HepG2 (cell line): ENCODE results near the gene MTR. TPM values are rescaled to one million over a fixed set of nuclear protein-coding genes. Genes with fewer than 3 reads are reported as not detected.

Experiments
- DRAP1 ChIP-seq: IDR thresholded peaks from 2 replicates; pipeline ENCODE4 v1.6.1; 2016; ENCODE audit warnings: missing genetic modification reagents, missing compliant biosample characterization
- EEA1 ChIP-seq: sonication (generic); formaldehyde crosslinking; IDR thresholded peaks from 2 replicates; pipeline ENCODE4 v1.5.1; 2020; ENCODE audit warnings: mild to moderate bottlenecking, missing genetic modification reagents, borderline replicate concordance
- EP300 ChIP-seq, 3 experiments: sonication (generic) in 1 of 3; formaldehyde crosslinking in 1 of 3; IDR thresholded peaks; 2 replicates each; pipeline versions ENCODE4 v1.5.1 to v1.6.1; 2011 to 2020; ENCODE audit warnings: low read depth in 2 of 3, low read length in 2 of 3, borderline replicate concordance in 1 of 3, improper control_type of control experiment in 1 of 3, mild to moderate bottlenecking in 1 of 3, missing genetic modification reagents in 1 of 3, moderate library complexity in 1 of 3
- FIP1L1 ChIP-seq: fragments of 200-400 bp; formaldehyde crosslinking; IDR thresholded peaks from 2 replicates; pipeline ENCODE4 v1.6.1; 2018; ENCODE audit warnings: low read depth, mild to moderate bottlenecking, low read length, moderate library complexity, borderline replicate concordance; ENCODE audit not compliant: insufficient read depth
- FOXJ3 ChIP-seq: sonication (generic); formaldehyde crosslinking; IDR thresholded peaks from 2 replicates; pipeline ENCODE4 v1.4.0; 2020; ENCODE audit warnings: missing genetic modification reagents, mild to moderate bottlenecking, borderline replicate concordance
- HNF4G ChIP-seq, 2 experiments: sonication (generic) in 1 of 2; formaldehyde crosslinking in 1 of 2; IDR thresholded peaks; 2 replicates each; pipeline versions ENCODE4 v1.4.0 to v1.6.1; 2011 to 2020; ENCODE audit warnings: borderline replicate concordance in 2 of 2, low read depth in 2 of 2, mild to moderate bottlenecking in 2 of 2, low read length in 1 of 2, missing genetic modification reagents in 1 of 2, moderate library complexity in 1 of 2
- KDM6A ChIP-seq: IDR thresholded peaks from 2 replicates; pipeline ENCODE4 v1.6.1; 2016; ENCODE audit warnings: low read depth
- NCOA2 ChIP-seq: sonication (generic); formaldehyde crosslinking; IDR thresholded peaks from 2 replicates; pipeline ENCODE4 v1.8.0; 2022; ENCODE audit warnings: inconsistent platforms
- NFE2L1 ChIP-seq: sonication (generic); formaldehyde crosslinking; IDR thresholded peaks from 2 replicates; pipeline ENCODE4 v1.4.0; 2020; ENCODE audit warnings: missing genetic modification reagents, mild to moderate bottlenecking, borderline replicate concordance
- PAXIP1 ChIP-seq: sonication (generic); formaldehyde crosslinking; conservative IDR thresholded peaks from 2 replicates; pipeline ENCODE4 v1.4.0; 2020; ENCODE audit warnings: mild to moderate bottlenecking, missing genetic modification reagents, moderate library complexity
- PCBP2 ChIP-seq: fragments of 200-400 bp; formaldehyde crosslinking; optimal IDR thresholded peaks from 2 replicates; pipeline ENCODE3; 2018; ENCODE audit warnings: low read length, low read depth; ENCODE audit not compliant: poor library complexity, severe bottlenecking
- SMAD3 ChIP-seq: sonication (generic); formaldehyde crosslinking; IDR thresholded peaks from 2 replicates; pipeline ENCODE4 v1.4.0; 2020; ENCODE audit warnings: missing genetic modification reagents
- SOX6 ChIP-seq, 2 experiments: fragments of 450-650 bp in 1 of 2; sonication (generic) in 1 of 2; formaldehyde crosslinking in 1 of 2; IDR thresholded peaks; 2 replicates each; pipeline versions ENCODE4 v1.4.0 to v1.6.1; 2017 to 2020; ENCODE audit warnings: antibody characterized with exemption in 1 of 2, mild to moderate bottlenecking in 1 of 2, missing genetic modification reagents in 1 of 2
- TCF7 ChIP-seq: sonication (generic); IDR thresholded peaks from 2 replicates; pipeline ENCODE4 v1.6.1; 2016; ENCODE audit warnings: antibody characterized with exemption, low read depth
- ZBED4 ChIP-seq: sonication (generic); formaldehyde crosslinking; IDR thresholded peaks from 2 replicates; pipeline ENCODE4 v1.4.0; 2020; ENCODE audit warnings: missing genetic modification reagents, borderline replicate concordance
- ZNF362 ChIP-seq: sonication (generic); formaldehyde crosslinking; IDR thresholded peaks from 2 replicates; pipeline ENCODE4 v1.4.0; 2020; ENCODE audit warnings: missing genetic modification reagents, mild to moderate bottlenecking, borderline replicate concordance
- ZSCAN21 ChIP-seq: sonication (generic); formaldehyde crosslinking; IDR thresholded peaks from 2 replicates; pipeline ENCODE4 v1.8.0; 2022; ENCODE audit warnings: mild to moderate bottlenecking, missing genetic modification reagents, moderate library complexity, borderline replicate concordance
- polyA plus RNA-seq, 8 experiments: library from polyadenylated mRNA; depleted of rRNA in 3 of 8; stranded (reverse) in 7 of 8; unstranded in 1 of 8; fragments of >200 nt; fragmentation: Illumina TruSeq in 4 of 8; extraction: Trizol in 4 of 8; gene quantifications; 2 replicates each; pipeline versions ENCODE4 v1.2.1 to v1.2.3, GENCODE V29; 2011 to 2016; ENCODE audit warnings: low read depth in 4 of 8, missing spikeins in 1 of 8, mixed read lengths in 1 of 8; ENCODE audit not compliant: insufficient read depth in 1 of 8
- total RNA-seq, 5 experiments: library from RNA; depleted of rRNA; stranded (reverse); fragments of >200 nt; fragmentation: Illumina TruSeq; extraction: Trizol; gene quantifications; 2 replicates each; pipeline ENCODE4 v1.2.3, GENCODE V29; 2016; ENCODE audit warnings: low read depth in 1 of 5

Gene MTR
- total and polyA plus RNA-seq, 2 of the 13 experiments (the other 11 are each of a cell fraction or from before 2014, with no cell fraction given), result 16.3 to 36.1 TPM

GRCh38 chr1:236861560-236862218 is 66.6 kb downstream of the MTR start (continued):
- TF ChIP-seq FIP1L1 (no peak), KDM6A (peak; percentile 73; the same call in 1 of the 2 replicates), ZNF362 (peak; percentile 93), PAXIP1 (CRISPR knock-in tag) (peak; percentile 83), PCBP2 (no peak), DRAP1 (peak; percentile 19; the same call in 1 of the 2 replicates), EP300 (IDR thresholded peaks at IDR 0.05; ENCODE audit: low read depth in 2 of 2, low read length in 2 of 2) (peak in 1 of 2 experiments; percentile 79; a peak in 2 of 4 replicates), EP300 (CRISPR knock-in tag; IDR thresholded peaks at IDR 0.05; ENCODE audit: borderline replicate concordance) (no peak), FOXJ3 (CRISPR knock-in tag) (peak; percentile 74; the same call in 1 of the 2 replicates), NFE2L1 (CRISPR knock-in tag) (no peak), EEA1 (CRISPR knock-in tag) (no peak), TCF7 (peak; percentile 60), HNF4G (IDR thresholded peaks at IDR 0.05; ENCODE audit: borderline replicate concordance, low read depth, low read length) (0 out of 2 replicates have a peak, but pooled peaks have one; percentile 50), HNF4G (CRISPR knock-in tag; IDR thresholded peaks at IDR 0.05; ENCODE audit: borderline replicate concordance, low read depth) (0 out of 2 replicates have a peak, but pooled peaks have one; percentile 37), SMAD3 (CRISPR knock-in tag) (0 out of 2 replicates have a peak, but pooled peaks have one; percentile 40), NCOA2 (peak; percentile 72), ZSCAN21 (CRISPR knock-in tag) (no peak), ZBED4 (0 out of 2 replicates have a peak, but pooled peaks have one; percentile 17), SOX6 (IDR thresholded peaks at IDR 0.05) (no peak), SOX6 (CRISPR knock-in tag; IDR thresholded peaks at IDR 0.05) (peak; percentile 82)
